ENCODE measurements around the gene IFNAR1.
"Not testable (repeated sequence)": the region's sequence is repeated elsewhere in the genome, so short reads cannot be mapped to it uniquely, and the experiment has no call there.

Gene IFNAR1

DNA sequence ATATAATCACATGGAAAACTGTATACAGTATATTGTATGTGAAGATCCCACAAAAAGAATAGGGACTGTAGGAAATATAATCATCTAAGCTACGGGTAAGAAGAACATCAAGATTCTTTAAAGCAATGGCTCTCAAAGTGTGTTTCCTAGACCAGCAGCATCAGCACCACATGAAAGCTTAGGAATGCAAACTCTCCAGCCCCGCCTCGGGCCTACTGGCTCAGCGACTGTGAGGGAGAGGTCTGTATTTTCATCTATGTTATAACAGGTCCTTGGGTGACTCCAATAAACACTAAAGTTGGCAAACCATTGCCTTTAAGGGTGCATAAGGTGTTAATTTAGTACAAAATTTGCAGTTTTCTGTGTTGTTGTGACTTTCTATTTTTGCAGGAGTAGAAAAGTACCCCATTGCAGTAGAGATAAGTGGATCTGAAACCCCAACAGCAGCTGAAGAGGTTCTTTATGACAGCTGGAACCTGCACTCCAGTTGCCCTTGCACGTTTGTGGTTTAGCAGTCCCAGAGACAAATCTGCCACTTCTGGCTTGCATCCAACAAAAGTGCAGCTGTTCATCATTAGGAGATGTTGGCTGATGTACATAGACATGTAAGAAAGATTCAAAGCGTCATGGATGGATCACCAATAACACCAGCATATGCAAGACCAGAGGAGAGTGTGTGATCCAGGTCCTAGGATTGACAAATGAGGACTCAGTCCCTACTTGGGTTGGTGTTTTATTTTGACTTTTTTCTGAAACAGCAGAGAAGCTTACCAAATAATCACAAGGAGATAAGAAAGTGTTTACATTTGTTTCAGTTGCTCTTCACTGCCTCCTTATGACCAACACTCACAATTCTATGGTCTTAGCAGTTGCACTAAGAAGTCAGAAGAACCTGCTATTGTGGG lies 15.9 kb upstream of the IFNAR1 start:
- peak; percentile 84 for DNase-seq

DNA sequence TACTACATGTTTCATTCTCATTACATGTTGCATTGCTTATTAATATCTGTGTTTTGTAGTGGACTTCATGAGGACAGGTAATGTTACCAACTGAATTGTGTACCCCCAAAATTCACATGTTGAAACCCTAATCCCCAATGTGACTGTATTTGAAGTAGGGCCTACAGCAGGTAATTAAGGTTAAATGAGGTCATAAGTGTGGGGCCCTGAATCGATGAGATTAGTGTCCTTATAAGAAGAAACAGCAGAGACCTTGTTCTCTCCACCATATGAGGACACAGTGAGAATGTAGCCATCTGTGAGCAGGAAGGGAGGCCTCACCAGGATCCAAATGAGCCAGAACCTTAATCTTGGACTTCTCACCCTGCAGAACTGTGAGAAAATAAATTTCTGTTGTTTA lies 15.0 kb upstream of the IFNAR1 start:
- DNase-seq: no peak

DNA sequence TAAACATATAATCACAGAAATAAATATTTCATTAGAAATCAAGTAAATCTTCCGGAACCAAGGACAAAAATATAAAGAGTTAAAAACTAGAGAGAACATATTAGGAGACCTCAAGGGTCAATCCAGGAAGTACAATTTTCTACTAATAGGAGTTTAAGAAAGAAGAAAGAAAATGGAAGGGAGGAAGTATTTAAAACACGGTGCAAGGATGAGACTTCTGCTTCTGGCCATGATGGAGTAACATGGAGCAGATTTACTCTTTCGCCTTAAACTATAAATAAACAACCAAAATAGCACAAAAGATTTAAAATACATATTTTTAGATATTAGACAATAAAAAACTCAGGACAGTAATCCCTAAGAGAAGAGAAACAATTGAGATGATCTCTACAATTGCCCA lies 12.6 kb upstream of the IFNAR1 start:
- DNase-seq: no peak

GRCh38 chr21:33313183-33313582 lies 11.6 kb upstream of the IFNAR1 start:
- no peak for DNase-seq

- no peak for DNase-seq
Measured at GRCh38 chr21:33313611-33314010, 11.2 kb upstream of the IFNAR1 start.

- no peak for DNase-seq
Measured at GRCh38 chr21:33314111-33314510, 10.7 kb upstream of the IFNAR1 start.

GRCh38 chr21:33315946-33316710 lies 8.6 kb upstream of the IFNAR1 start:
- no peak for DNase-seq

GRCh38 chr21:33317145-33317544 lies 7.6 kb upstream of the IFNAR1 start:
- peak; percentile 36 for DNase-seq

DNA sequence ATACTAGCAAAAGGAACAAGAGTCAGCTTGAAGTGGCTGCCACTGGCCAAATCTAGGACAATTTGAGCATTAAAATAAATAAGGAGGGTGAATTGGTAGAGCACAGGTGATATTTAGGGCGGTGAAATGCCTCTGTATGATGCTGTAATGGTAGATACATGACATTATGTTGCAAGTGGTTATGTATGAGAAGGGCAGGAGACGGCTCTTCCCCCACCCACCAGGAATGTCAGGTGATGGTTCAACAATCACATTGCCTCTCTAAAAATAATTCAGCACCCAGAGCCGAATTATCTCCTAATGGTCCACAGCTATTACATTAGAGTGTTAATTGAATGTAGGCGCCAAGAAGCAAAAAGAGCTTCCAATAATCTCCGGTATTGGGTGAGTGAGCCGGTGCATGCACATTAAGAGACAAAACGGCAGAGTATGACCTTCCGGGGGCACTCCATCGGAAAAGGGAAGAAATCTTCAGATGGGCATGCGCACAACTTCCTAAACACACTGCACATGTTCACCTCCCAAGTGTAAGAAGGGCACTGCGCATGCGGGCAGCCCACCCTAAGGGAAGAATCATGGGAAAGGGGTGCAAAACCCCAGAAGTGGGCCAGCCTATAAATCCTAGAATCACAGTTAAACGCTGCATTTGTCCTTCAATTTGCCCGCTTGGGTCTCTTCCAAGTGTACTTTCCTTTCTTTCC lies 6.8 kb upstream of the IFNAR1 start:
- DNase-seq: no peak

DNA sequence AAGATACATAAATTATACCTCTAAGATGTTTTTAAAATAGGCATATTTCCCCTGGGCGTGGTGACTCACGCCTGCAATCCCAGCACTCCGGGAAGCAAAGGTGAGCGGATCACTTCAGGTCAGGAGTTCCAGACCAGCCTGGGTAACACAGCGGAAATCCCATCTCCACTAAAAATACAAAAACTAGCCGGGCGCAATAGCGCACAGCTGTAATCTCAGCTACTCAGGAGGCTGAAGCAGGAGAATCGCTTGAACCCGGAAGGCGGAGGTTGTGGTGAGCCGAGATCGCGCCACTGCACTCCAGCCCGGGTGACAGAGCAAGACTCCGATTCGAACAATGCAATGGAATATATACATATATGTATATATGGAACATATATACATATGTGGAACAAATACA lies 3.8 kb upstream of the IFNAR1 start:
- not testable (repeated sequence) for DNase-seq

DNA sequence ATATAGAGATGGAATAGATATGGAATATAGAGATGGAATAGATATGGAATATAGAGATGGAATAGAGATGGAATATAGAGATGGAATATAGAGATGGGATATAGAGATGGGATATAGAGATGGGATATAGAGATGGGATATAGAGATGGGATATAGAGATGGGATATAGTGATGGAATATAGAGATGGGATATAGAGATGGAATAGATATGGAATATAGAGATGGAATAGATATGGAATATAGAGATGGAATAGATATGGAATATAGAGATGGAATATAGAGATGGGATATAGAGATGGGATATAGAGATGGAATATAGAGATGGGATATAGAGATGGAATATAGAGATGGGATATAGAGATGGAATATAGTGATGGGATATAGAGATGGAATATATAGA lies 1.2 kb upstream of the IFNAR1 start:
- DNase-seq: not testable (repeated sequence)

DNA sequence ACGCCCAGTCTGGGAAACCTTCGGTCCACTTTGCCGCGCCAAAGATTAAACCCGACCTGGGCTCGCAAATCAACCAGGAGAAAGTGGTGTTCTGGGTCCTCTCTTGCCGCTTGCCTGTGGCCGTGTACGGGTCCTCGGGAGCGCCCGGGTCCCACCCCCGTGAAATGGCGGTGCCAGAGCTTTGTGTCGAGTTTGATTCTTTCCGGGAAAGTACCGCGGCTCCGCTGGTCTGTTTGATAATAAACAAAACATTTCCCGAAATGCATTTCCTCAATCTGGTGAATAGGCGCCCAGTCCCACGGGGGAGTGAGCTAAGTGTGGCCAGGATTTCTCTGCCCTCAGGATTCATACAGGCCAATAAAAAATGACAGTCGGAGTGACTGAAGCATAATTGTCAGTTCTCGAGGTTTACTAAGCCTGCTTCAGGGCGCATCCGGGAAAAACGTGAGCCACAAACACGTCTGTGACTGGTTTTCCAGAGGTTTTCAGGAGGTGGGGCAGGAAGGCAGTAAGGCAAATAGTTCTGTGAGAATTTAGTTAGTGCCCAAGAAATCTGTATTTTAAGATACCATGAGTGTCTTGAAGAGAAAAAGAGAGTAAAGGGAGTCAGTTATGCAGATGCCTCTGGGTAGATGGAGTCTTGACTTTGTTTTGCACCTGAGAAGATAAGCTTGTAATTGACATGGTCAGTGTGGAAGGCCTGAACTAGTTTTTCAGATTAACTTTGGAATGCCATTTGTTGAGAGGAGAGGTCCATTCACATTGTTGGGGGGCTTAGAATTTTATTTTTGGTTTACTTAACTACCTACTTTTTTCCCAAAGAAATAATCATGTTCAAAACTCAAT lies 675 bp downstream of the IFNAR1 start:
- peak; percentile 76 for DNase-seq

DNA sequence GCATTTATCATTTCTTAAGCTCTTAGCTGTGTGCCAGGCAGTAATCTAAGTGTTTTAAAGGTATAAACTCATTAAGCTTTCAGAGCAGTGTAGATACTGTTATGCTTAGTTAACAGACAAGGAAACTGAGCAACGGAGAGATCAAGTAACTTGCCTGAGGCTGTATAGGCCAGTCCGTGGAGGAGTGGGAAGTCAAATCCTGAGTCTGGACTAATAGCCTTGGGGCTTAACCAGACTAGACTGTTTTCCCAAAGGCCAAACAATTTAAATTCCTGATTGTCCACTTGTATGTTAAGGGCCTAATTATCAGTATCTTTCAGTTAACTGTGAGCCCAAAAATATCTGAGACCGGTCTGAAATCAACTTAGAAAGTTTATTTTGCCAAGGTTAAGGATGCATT lies 2.6 kb downstream of the IFNAR1 start:
- no peak for DNase-seq

DNA sequence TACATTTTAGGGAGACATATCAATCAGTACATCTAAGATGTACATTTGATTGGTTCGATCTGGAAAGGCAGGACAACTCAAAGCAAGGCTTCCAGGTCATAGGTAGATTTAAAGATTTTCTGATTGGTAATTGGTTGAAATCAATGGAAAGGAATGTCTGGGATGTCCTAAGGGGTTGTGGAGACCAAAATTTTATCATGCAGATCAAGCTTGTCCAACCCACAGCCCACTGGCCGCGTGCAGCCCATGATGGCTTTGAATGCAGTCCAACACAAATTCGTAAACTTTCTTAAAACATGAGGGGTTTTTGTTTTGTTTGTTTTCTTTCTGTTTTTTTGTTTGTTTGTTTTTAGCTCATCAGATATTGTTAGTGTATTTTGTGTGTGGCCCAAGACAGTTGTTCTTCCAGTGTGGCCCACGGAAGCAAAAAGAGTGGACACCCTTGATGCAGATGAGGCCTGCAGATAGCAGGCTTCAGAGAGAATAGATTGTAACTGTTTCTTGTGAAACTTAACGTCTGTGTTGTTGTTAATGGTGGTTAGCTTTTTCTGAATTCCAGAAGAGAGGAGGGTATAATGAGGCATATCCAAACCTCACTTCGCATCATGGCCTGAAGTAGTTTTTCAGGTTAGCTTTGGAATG lies 3.1 kb downstream of the IFNAR1 start:
- no peak for DNase-seq

GRCh38 chr21:33330726-33331125 lies 6.0 kb downstream of the IFNAR1 start:
- no peak for DNase-seq

- DNase-seq: no peak
Measured at GRCh38 chr21:33332143-33332542, 7.4 kb downstream of the IFNAR1 start.

DNA sequence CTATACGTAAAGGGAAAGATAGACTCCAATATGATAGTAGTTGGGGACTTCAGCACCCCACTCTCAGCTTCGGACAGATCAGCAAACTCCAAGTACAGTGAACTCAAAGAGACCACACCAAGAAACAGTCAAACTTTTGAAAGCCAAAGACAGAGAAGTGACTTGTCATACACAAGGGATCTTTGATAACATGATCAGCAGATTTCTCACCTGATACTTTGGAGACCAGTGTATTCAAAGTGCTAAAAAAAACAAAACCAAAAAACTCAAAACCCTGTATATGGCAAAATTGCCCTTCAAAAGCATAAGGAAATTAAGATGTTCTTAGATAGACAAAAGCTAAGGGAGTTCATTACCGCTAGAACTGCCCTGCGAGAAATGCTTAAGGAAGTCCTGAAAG lies 9.4 kb downstream of the IFNAR1 start:
- no peak for DNase-seq

DNA sequence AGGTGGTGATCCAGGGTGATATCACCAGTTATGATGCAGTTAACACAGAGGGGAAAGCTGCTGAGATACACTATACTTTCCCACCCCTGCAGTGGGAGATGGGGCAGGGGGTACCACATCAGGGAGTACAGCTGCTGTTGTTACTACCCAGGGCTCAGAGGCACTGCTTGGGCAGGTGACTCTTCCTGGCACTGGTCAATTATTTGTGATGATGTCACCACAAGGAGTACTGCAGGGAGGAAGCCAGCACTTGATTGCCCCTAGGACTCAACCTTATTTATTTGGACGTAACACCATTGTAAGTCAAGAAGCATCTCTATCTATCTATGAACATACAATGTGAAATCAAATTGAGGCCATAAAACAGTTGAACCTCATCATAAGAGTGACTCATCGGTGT lies 10.1 kb downstream of the IFNAR1 start:
- DNase-seq: no peak

- no peak for DNase-seq
Measured at GRCh38 chr21:33339135-33339534, 14.4 kb downstream of the IFNAR1 start.

DNA sequence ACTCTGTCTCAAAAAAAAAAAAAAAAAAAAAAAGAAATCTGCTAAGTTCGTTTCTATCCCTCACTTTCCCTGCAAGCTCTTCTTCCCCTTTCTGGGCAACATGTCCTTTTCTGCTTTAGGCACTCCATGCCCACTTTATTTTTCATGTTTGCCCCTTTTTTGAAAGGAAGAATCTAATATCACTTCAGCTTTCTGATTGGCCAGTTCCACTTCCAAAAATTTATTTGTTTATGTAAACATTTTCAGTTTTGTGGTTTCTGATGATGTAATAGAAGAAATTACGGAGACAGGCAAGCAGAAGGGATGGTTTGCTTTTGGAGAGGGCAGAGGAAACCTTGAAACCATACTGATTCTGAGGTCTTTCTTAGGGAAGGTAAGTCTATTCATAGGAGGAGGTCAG lies 15.1 kb downstream of the IFNAR1 start:
- no peak for DNase-seq

- DNase-seq: no peak
Measured at GRCh38 chr21:33345751-33346238, 21.0 kb downstream of the IFNAR1 start.

DNA sequence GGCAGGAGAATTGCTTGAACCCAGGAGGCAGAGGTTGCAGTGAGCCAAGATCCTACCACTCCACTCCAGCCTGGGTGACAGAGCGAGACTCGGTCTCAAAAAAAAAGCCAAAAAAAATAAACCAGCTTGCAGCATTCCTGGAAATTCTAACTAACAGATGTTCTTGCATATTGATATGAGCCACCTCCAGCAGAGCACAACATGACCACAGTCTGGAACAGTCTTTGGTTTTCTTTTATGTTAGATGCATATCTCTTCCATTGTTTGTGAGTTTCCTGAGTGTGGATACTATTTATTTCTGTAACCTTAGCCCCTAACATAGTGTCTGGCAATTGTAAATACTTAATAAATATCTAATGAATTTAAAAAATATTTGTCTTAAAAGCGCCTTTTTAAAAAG lies 23.9 kb downstream of the IFNAR1 start:
- DNase-seq: no peak

All from right hindlimb (tissue), 1 donor.